ENCODE results near the gene NTSR1. TPM values are rescaled to one million over a fixed set of nuclear protein-coding genes. Genes with fewer than 3 reads are reported as not detected.

Gene NTSR1
- total and polyA plus RNA-seq, 2 donors (not counting 1 experiment from before 2014, with no cell fraction given): not detected

GRCh38 chr20:62710221-62710885 lies 1.7 kb downstream of the NTSR1 start:
- Histone ChIP-seq H3K27me3 (replicated peaks in 1 of 4; ENCODE audit: control extremely low read depth in 1 of 4, control insufficient read depth in 3 of 4, insufficient read depth in 4 of 4, low read length in 3 of 4) (peaks cover 0 to 32% (median 11%) of the 10 kb centered on the region in 4 experiments), H3K27ac (ENCODE audit: low read length in 2 of 2) (no peak overlapping the region), H2AFZ (ENCODE audit: insufficient read depth, low read depth, low read length, poor library complexity, severe bottlenecking) (no peak overlapping the region), H3K4me1 (ENCODE audit: control insufficient read depth in 2 of 2, insufficient read depth in 2 of 2, low read length in 2 of 2) (peaks cover 0 to 4% of the 10 kb centered on the region in 2 donors), H3K9ac (ENCODE audit: low read length) (no peak overlapping the region), H4K20me1 (ENCODE audit: control insufficient read depth, insufficient read depth, low read length, poor library complexity, severe bottlenecking) (no peaks in the 10 kb centered on the region), H3K79me2 (ENCODE audit: control insufficient read depth, insufficient read depth, low read length) (no peaks in the 10 kb centered on the region), H3K9me3 (ENCODE audit: control extremely low read depth in 1 of 3, control insufficient read depth in 2 of 3, insufficient read depth in 1 of 3, low read length in 2 of 3) (no peaks in the 10 kb centered on the region), H3K4me3 (ENCODE audit: control extremely low read depth in 1 of 5, extremely low read depth in 1 of 5, insufficient read depth in 1 of 5, low read depth in 2 of 5, low read length in 4 of 5) (no peak overlapping the region), H3K4me2 (replicated peaks; ENCODE audit: low read depth, low read length, poor library complexity, severe bottlenecking) (no peak overlapping the region), H3K36me3 (replicated peaks in 1 of 2; ENCODE audit: control extremely low read depth in 1 of 2, control insufficient read depth in 1 of 2, extremely low read depth in 1 of 2, insufficient read depth in 2 of 2, low read length in 1 of 2) (no peaks in the 10 kb centered on the region)
- 82% methylated on average over 20 of the region's 20 CpGs for WGBS (ENCODE audit: insufficient coverage)
- ChIA-PET CTCF (no interaction called here), POLR2A (no interaction called here)
- H3K27me3 Mint-ChIP-seq: peaks cover 45% of the 10 kb centered on the region
- intact Hi-C loops (cut with micrococcal nuclease): no loop called here
- no peak for TF ChIP-seq CTCF (IDR thresholded peaks at IDR 0.05)
- no peak overlapping the region for H3K27ac Mint-ChIP-seq
- H3K9me3 Mint-ChIP-seq (ENCODE audit: insufficient read depth): no peaks in the 10 kb centered on the region
- DNase-seq: no peak
- H3K4me3 Mint-ChIP-seq: no peak overlapping the region
- ATAC-seq (ENCODE audit: low read depth): no peak
- peaks cover 2% of the 10 kb centered on the region for H3K4me1 Mint-ChIP-seq

- no peak overlapping the region for H3K4me3 ChIP-seq (ENCODE audit: control extremely low read depth in 1 of 5, extremely low read depth in 1 of 5, insufficient read depth in 1 of 5, low read depth in 2 of 5, low read length in 4 of 5)
- H3K4me1 Mint-ChIP-seq: peaks cover 2% of the 10 kb centered on the region
- peaks cover 0 to 31% (median 11%) of the 10 kb centered on the region in 4 experiments for H3K27me3 ChIP-seq (replicated peaks in 1 of 4; ENCODE audit: control extremely low read depth in 1 of 4, control insufficient read depth in 3 of 4, insufficient read depth in 4 of 4, low read length in 3 of 4)
- no peaks in the 10 kb centered on the region for H3K79me2 ChIP-seq (ENCODE audit: control insufficient read depth, insufficient read depth, low read length)
- intact Hi-C loops (cut with micrococcal nuclease): no loop called here
- no peak overlapping the region for H3K9ac ChIP-seq (ENCODE audit: low read length)
- H3K9me3 Mint-ChIP-seq (ENCODE audit: insufficient read depth): no peaks in the 10 kb centered on the region
- no peaks in the 10 kb centered on the region for H3K36me3 ChIP-seq (replicated peaks in 1 of 2; ENCODE audit: control extremely low read depth in 1 of 2, control insufficient read depth in 1 of 2, extremely low read depth in 1 of 2, insufficient read depth in 2 of 2, low read length in 1 of 2)
- 73% methylated on average over 12 of the region's 23 CpGs for WGBS (ENCODE audit: insufficient coverage)
- no peak overlapping the region for H3K27ac Mint-ChIP-seq
- no peak for ATAC-seq (ENCODE audit: low read depth)
- CTCF ChIA-PET: no interaction called here
- H2AFZ ChIP-seq (ENCODE audit: insufficient read depth, low read depth, low read length, poor library complexity, severe bottlenecking): no peak overlapping the region
- peaks cover 0 to 4% of the 10 kb centered on the region in 2 donors for H3K4me1 ChIP-seq (ENCODE audit: control insufficient read depth in 2 of 2, insufficient read depth in 2 of 2, low read length in 2 of 2)
- no peak overlapping the region for H3K4me3 Mint-ChIP-seq
- H3K4me2 ChIP-seq (replicated peaks; ENCODE audit: low read depth, low read length, poor library complexity, severe bottlenecking): no peak overlapping the region
- no peaks in the 10 kb centered on the region for H3K9me3 ChIP-seq (ENCODE audit: control extremely low read depth in 1 of 3, control insufficient read depth in 2 of 3, insufficient read depth in 1 of 3, low read length in 2 of 3)
- POLR2A ChIA-PET: no interaction called here
- no peak for TF ChIP-seq EZH2 (IDR thresholded peaks at IDR 0.05; ENCODE audit: borderline replicate concordance, insufficient read depth, low read depth, low read length, poor library complexity, severe bottlenecking)
- no peak for TF ChIP-seq CTCF (IDR thresholded peaks at IDR 0.05)
- H4K20me1 ChIP-seq (ENCODE audit: control insufficient read depth, insufficient read depth, low read length, poor library complexity, severe bottlenecking): no peaks in the 10 kb centered on the region
- DNase-seq: no peak
- no peak overlapping the region for H3K27ac ChIP-seq (ENCODE audit: low read length in 2 of 2)
- H3K27me3 Mint-ChIP-seq: peaks cover 48% of the 10 kb centered on the region
Observed at GRCh38 chr20:62710886-62711702, 2.5 kb downstream of the NTSR1 start.

Measured in B cell (primary cell).